CD4-positive, CD25-positive, alpha-beta regulatory T cell (primary cell): ENCODE measurements around the gene KCNMA1. TPM values are rescaled to one million over a fixed set of nuclear protein-coding genes. Genes with fewer than 3 reads are reported as not detected.

Source experiments
- ATAC-seq, 2 donors: fragments of 150-1000 bp; cut with Tn5 transposase; one replicate each; pipeline ENCODE4 v1.10.0; 2021; ENCODE audit warnings: low read depth in 2 of 2, moderate number of reproducible peaks in 2 of 2, moderate library complexity in 1 of 2
- DNase-seq, 3 donors: peaks; one replicate each; pipeline versions ENCODE4 v3.0.0 to v3.0.0-alpha.2; 2012 to 2022; ENCODE audit warnings: mixed read lengths in 1 of 3
- H3K27ac ChIP-seq: one replicate; pipeline ENCODE4 v1.7.0; 2013; ENCODE audit warnings: mild to moderate bottlenecking, low read length; ENCODE audit not compliant: insufficient read depth, poor library complexity, severe bottlenecking
- H3K27me3 ChIP-seq: one replicate; pipeline ENCODE4 v1.7.0; 2013; ENCODE audit warnings: low read length; ENCODE audit not compliant: control insufficient read depth, insufficient read depth
- H3K36me3 ChIP-seq: one replicate; pipeline ENCODE4 v1.7.0; 2013; ENCODE audit warnings: mild to moderate bottlenecking, low read length, moderate library complexity; ENCODE audit not compliant: control insufficient read depth, insufficient read depth
- H3K4me1 ChIP-seq: 2 replicates; pipeline ENCODE4 v1.7.0; 2013; ENCODE audit warnings: mild to moderate bottlenecking, low read length; ENCODE audit not compliant: insufficient read depth, control insufficient read depth, poor library complexity, severe bottlenecking
- H3K4me3 ChIP-seq: one replicate; pipeline ENCODE4 v1.7.0; 2013; ENCODE audit warnings: low read depth, mild to moderate bottlenecking, low read length, moderate library complexity
- H3K9me3 ChIP-seq, 2 experiments: 1 replicate in 1 of 2; 2 replicates in 1 of 2; pipeline ENCODE4 v1.7.0; 2013; ENCODE audit warnings: low read length in 2 of 2, mild to moderate bottlenecking in 1 of 2, moderate library complexity in 1 of 2; ENCODE audit not compliant: control insufficient read depth in 2 of 2
- H3K27ac Mint-ChIP-seq, 3 donors: one replicate each; pipeline ENCODE4 v1.8.0; 2020 to 2022; ENCODE audit warnings: mild to moderate bottlenecking in 3 of 3, mixed read lengths in 3 of 3, moderate library complexity in 2 of 3
- H3K27me3 Mint-ChIP-seq: one replicate; pipeline ENCODE4 v1.8.0; 2022; ENCODE audit warnings: mild to moderate bottlenecking, mixed read lengths
- H3K36me3 Mint-ChIP-seq: one replicate; pipeline ENCODE4 v1.8.0; 2020; ENCODE audit warnings: mixed read lengths
- H3K4me1 Mint-ChIP-seq, 4 donors: one replicate each; pipeline ENCODE4 v1.8.0; 2020 to 2022; ENCODE audit warnings: mixed read lengths in 4 of 4, mild to moderate bottlenecking in 1 of 4
- H3K4me3 Mint-ChIP-seq, 4 donors: one replicate each; pipeline ENCODE4 v1.8.0; 2020 to 2022; ENCODE audit warnings: mild to moderate bottlenecking in 4 of 4, mixed read lengths in 4 of 4, moderate library complexity in 3 of 4
- H3K9me3 Mint-ChIP-seq, 7 donors: one replicate each; pipeline ENCODE4 v1.8.0; 2020 to 2022; ENCODE audit warnings: mixed read lengths in 7 of 7, mild to moderate bottlenecking in 3 of 7, moderate library complexity in 2 of 7
- polyA plus RNA-seq, 4 donors: library from polyadenylated mRNA; unstranded; fragments of 300-500 nt; fragmentation: Illumina TruSeq; gene quantifications; one replicate each; pipeline ENCODE4 v1.2.3, GENCODE V29; 2021
- total RNA-seq: library from RNA; stranded (reverse); gene quantifications from one replicate; pipeline ENCODE4 v1.2.3, GENCODE V29; 2022

KCNMA1 gene
- total and polyA plus RNA-seq, 5 donors from 2014 or later: not detected

DNA sequence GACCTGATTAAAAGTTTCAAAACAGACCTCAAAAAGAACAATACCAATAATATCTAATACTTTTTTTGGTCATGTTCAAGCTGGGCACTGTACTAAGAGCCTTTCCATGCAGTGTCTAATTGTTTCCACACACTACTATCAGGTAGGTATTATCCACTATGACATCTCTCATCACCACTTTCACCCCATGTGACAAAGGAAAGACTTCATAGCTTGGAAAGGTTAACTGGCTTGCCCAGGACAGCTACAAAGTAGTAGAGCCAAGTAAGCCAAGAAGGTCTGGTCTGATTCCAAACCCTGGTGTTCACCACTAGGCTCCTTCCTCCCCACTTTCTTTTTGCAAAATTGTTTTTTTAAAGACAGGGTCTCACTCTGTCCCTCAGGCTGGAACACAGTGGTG, 400.5 kb downstream of the KCNMA1 start:
- no peak overlapping the region for H3K4me3 Mint-ChIP-seq
- ATAC-seq (no peak), DNase-seq (no peak)
- peaks cover 4% of the 10 kb centered on the region for H3K27me3 Mint-ChIP-seq
- H3K4me3 ChIP-seq: no peak overlapping the region
- no peaks in the 10 kb centered on the region for H3K36me3 Mint-ChIP-seq
- peaks cover 0 to 2% (median 0%) of the 10 kb centered on the region in 7 donors for H3K9me3 Mint-ChIP-seq
- H3K27ac ChIP-seq: no peak overlapping the region
- H3K9me3 ChIP-seq: no peaks in the 10 kb centered on the region
- H3K27me3 ChIP-seq: no peaks in the 10 kb centered on the region
- H3K4me1 ChIP-seq: no peaks in the 10 kb centered on the region
- H3K27ac Mint-ChIP-seq: no peak overlapping the region
- H3K36me3 ChIP-seq: no peaks in the 10 kb centered on the region
- no peaks in the 10 kb centered on the region for H3K4me1 Mint-ChIP-seq

DNA sequence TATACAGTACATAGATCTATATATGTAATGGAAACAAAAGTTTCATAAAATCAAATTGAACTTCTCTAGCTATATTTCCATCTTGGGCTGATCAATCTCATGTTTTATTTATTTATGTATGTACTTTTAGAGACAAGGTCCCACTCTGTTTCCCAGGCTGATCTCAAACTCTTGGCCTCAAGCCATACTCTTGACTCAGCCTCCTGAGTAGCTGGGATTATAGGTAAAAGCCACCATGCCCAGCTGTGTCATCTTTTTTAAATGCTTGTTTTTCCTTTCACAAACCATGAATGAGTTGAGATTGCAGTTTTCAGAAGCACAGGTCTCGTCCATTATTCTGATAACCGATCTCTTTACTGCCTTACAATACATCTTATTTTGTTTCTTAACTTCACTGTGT, 400.9 kb downstream of the KCNMA1 start:
- Mint-ChIP-seq H3K4me1 (no peaks in the 10 kb centered on the region), H3K4me3 (no peak overlapping the region), H3K27me3 (peaks cover 4% of the 10 kb centered on the region), H3K36me3 (no peaks in the 10 kb centered on the region), H3K9me3 (peaks cover 0 to 2% (median 0%) of the 10 kb centered on the region in 7 donors), H3K27ac (no peak overlapping the region)
- no peak for DNase-seq
- Histone ChIP-seq H3K27ac (no peak overlapping the region), H3K4me1 (no peaks in the 10 kb centered on the region), H3K9me3 (no peaks in the 10 kb centered on the region), H3K27me3 (no peaks in the 10 kb centered on the region), H3K36me3 (no peaks in the 10 kb centered on the region), H3K4me3 (no peak overlapping the region)
- ATAC-seq: no peak

DNA sequence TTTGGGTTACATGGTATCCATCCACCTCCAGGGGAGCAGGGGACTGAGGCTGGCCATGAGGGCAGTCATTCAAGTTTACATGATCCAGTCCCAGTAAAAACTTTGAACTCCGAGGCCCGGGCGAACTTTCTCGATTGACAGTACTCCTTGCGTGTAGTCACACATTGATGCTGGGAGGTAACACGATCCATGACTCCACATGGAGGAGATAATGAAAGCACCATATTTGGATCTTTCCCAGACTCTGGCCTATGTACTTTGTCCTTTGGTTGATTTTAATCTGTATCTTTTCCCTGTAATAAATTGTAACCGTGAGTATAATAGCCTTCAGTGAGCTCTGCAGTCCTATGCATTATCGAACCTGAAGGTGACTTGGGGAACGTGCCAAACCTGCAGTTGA, 401.6 kb downstream of the KCNMA1 start:
- Mint-ChIP-seq H3K4me3 (no peak overlapping the region), H3K4me1 (no peaks in the 10 kb centered on the region), H3K36me3 (no peaks in the 10 kb centered on the region), H3K27me3 (peaks cover 4% of the 10 kb centered on the region), H3K27ac (no peak overlapping the region), H3K9me3 (peaks cover 0 to 2% (median 0%) of the 10 kb centered on the region in 7 donors)
- H3K36me3 ChIP-seq: no peaks in the 10 kb centered on the region
- no peak overlapping the region for H3K4me3 ChIP-seq
- H3K27me3 ChIP-seq: no peaks in the 10 kb centered on the region
- H3K27ac ChIP-seq: no peak overlapping the region
- DNase-seq (no peak), ATAC-seq (no peak)
- no peaks in the 10 kb centered on the region for H3K9me3 ChIP-seq
- no peaks in the 10 kb centered on the region for H3K4me1 ChIP-seq

DNA sequence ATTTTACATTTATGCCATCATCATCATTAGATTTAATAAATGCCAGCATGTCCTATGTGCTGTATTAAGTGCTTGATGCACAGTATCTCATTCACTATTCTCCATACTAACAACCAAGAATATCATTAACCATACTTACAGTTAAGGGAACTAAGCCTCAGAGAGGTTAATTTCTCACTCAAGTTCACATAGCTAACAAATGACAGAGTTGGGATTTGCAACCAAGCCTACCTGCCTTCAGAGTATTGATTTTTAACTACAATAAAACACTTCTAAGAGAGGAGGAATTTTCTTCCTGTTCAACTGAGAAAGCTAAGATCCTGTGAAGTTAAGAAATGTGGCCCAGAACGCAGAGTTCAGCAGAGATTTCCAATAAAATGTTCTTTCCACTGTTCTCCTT, 403.0 kb downstream of the KCNMA1 start:
- Histone ChIP-seq H3K4me1 (no peaks in the 10 kb centered on the region), H3K27ac (no peak overlapping the region), H3K9me3 (no peaks in the 10 kb centered on the region), H3K36me3 (no peaks in the 10 kb centered on the region), H3K27me3 (no peaks in the 10 kb centered on the region), H3K4me3 (no peak overlapping the region)
- Mint-ChIP-seq H3K9me3 (peaks cover 0 to 2% (median 0%) of the 10 kb centered on the region in 7 donors), H3K27ac (no peak overlapping the region), H3K27me3 (peaks cover 4% of the 10 kb centered on the region), H3K36me3 (no peaks in the 10 kb centered on the region), H3K4me3 (no peak overlapping the region), H3K4me1 (no peaks in the 10 kb centered on the region)
- no peak for ATAC-seq
- no peak for DNase-seq

DNA sequence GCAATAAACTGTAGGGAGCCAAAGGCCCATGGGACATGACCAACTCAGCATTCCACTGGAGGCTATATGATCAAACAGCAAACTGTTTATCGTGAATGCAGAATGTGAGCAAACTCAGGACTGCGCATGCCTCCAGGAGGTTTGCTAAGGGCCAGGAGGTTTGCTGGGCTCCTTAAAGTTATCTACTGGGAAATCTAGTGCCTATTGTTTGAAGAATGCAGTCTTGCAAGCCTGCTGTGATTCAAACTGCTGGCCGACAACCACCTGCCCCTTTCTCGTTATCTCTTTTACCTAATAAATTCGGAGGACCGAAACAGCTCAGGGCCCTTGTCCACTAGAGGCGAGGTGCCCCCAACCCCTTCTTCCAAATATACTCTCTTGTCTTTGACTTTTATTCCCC, 404.1 kb downstream of the KCNMA1 start:
- no peak overlapping the region for H3K27ac Mint-ChIP-seq
- no peaks in the 10 kb centered on the region for H3K27me3 ChIP-seq
- no peaks in the 10 kb centered on the region for H3K36me3 Mint-ChIP-seq
- no peaks in the 10 kb centered on the region for H3K9me3 ChIP-seq
- no peaks in the 10 kb centered on the region for H3K4me1 Mint-ChIP-seq
- no peak for ATAC-seq
- no peaks in the 10 kb centered on the region for H3K36me3 ChIP-seq
- DNase-seq: no peak
- no peak overlapping the region for H3K4me3 Mint-ChIP-seq
- H3K4me3 ChIP-seq: no peak overlapping the region
- peaks cover 4% of the 10 kb centered on the region for H3K27me3 Mint-ChIP-seq
- H3K4me1 ChIP-seq: no peaks in the 10 kb centered on the region
- no peak overlapping the region for H3K27ac ChIP-seq
- H3K9me3 Mint-ChIP-seq: no peaks in the 10 kb centered on the region

DNA sequence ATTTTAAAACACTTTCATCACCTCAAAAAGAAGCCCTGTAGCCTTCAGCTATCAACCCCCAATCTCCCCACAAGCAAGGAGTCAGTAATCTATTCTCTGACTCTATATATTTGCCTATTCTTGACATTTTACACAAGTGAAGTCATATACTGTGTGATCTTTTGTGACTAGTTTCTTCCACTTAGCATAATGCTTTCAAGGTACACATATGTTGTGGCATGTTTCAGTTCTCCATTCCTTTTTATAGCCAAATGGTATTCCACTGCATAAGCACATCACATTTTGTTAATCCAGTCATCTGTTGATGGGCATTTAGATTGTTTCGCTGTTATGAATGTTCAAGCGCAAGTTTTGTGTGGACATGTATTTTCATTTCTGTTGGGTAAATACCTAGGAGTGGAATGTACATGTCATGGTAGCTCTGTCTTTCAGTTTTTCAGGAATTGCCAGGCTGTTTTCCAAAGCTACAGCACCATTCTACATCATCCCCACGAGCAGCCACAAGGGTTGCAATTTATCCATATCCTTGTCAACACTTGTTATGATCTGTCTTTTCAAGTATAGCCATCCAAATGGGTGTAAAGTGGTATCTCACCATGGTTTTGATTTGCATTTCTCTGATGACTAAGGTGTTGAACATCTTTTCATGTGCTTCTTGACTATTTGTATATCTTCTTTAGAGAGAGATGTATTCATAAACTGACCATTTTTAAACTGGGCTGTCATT, 405.6 kb downstream of the KCNMA1 start:
- Histone ChIP-seq H3K4me3 (no peak overlapping the region), H3K36me3 (no peaks in the 10 kb centered on the region), H3K9me3 (no peaks in the 10 kb centered on the region), H3K4me1 (no peaks in the 10 kb centered on the region), H3K27me3 (no peaks in the 10 kb centered on the region), H3K27ac (no peak overlapping the region)
- Mint-ChIP-seq H3K36me3 (no peaks in the 10 kb centered on the region), H3K27me3 (peaks cover 4% of the 10 kb centered on the region), H3K27ac (no peak overlapping the region), H3K4me3 (no peak overlapping the region), H3K9me3 (no peaks in the 10 kb centered on the region), H3K4me1 (no peaks in the 10 kb centered on the region)
- DNase-seq: no peak
- ATAC-seq: no peak

DNA sequence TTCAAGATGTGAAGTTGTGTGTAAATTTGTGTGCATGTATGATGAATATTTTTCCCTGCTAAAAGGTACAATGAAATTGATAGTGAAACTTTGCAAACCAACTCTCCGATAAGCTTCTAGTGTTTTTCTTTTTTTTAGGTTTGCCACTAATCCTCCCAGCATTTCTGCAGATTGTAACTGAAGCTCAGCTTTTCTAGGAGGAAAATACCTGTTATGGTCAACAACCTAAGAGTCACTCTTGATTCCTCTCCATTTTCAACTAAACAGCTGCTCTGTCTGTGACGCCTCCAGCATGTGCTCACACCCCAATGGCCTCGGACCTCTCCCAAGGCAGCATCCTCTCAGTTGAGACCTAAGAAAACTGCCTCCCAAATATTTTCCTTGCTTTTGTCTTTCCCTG, 406.2 kb downstream of the KCNMA1 start:
- Mint-ChIP-seq H3K4me3 (no peak overlapping the region), H3K36me3 (no peaks in the 10 kb centered on the region), H3K9me3 (no peaks in the 10 kb centered on the region), H3K4me1 (no peaks in the 10 kb centered on the region), H3K27ac (no peak overlapping the region), H3K27me3 (peaks cover 4% of the 10 kb centered on the region)
- H3K36me3 ChIP-seq: no peaks in the 10 kb centered on the region
- DNase-seq: no peak
- H3K27me3 ChIP-seq: no peaks in the 10 kb centered on the region
- H3K4me1 ChIP-seq: no peaks in the 10 kb centered on the region
- no peak overlapping the region for H3K4me3 ChIP-seq
- no peak for ATAC-seq
- H3K9me3 ChIP-seq: no peaks in the 10 kb centered on the region
- no peak overlapping the region for H3K27ac ChIP-seq

DNA sequence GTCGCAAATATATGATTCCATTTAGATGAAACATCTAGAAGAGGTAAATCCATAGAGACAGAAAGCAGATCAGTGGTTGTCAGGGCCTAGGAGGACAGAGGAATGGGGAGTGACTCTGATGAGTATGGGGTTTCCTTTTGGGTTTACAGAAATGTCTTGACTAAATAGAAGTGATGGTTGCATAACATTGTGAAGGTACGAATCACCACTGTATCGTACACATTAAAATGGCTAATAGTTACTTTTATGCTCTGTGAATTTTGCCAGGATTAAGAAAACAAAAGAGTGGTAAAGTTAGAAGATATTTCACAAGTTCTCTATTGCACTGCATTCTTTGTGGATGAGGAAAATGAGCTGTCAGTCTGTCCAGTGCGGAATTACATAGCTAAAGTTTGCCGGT, 407.4 kb downstream of the KCNMA1 start:
- no peaks in the 10 kb centered on the region for H3K36me3 Mint-ChIP-seq
- H3K9me3 ChIP-seq: no peaks in the 10 kb centered on the region
- no peak overlapping the region for H3K27ac ChIP-seq
- H3K27me3 ChIP-seq: no peaks in the 10 kb centered on the region
- no peaks in the 10 kb centered on the region for H3K36me3 ChIP-seq
- no peak overlapping the region for H3K4me3 ChIP-seq
- ATAC-seq: no peak
- H3K9me3 Mint-ChIP-seq: no peaks in the 10 kb centered on the region
- H3K27me3 Mint-ChIP-seq: peaks cover under 1% of the 10 kb centered on the region
- no peak for DNase-seq
- no peaks in the 10 kb centered on the region for H3K4me1 Mint-ChIP-seq
- no peak overlapping the region for H3K27ac Mint-ChIP-seq
- no peak overlapping the region for H3K4me3 Mint-ChIP-seq
- H3K4me1 ChIP-seq: no peaks in the 10 kb centered on the region
